ENCODE measurements around the gene ARL11.
A peak's percentile ranks its signal among the peaks of the same experiment; 100 is the strongest.

GRCh38 chr13:49606747-49607648 is 21.3 kb upstream of the ARL11 start:
- TF ChIP-seq, protein P1, sequence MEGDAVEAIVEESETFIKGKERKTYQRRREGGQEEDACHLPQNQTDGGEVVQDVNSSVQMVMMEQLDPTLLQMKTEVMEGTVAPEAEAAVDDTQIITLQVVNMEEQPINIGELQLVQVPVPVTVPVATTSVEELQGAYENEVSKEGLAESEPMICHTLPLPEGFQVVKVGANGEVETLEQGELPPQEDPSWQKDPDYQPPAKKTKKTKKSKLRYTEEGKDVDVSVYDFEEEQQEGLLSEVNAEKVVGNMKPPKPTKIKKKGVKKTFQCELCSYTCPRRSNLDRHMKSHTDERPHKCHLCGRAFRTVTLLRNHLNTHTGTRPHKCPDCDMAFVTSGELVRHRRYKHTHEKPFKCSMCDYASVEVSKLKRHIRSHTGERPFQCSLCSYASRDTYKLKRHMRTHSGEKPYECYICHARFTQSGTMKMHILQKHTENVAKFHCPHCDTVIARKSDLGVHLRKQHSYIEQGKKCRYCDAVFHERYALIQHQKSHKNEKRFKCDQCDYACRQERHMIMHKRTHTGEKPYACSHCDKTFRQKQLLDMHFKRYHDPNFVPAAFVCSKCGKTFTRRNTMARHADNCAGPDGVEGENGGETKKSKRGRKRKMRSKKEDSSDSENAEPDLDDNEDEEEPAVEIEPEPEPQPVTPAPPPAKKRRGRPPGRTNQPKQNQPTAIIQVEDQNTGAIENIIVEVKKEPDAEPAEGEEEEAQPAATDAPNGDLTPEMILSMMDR (IDR thresholded peaks at IDR 0.05), result peak; percentile 37 to 92 (median 86)
- TF ChIP-seq POLR2A (IDR thresholded peaks at IDR 0.05), result no peak

Measured in Peyer's patch (tissue), 4 donors.